Natural killer cell treated with Interleukin-12 subunit alpha and Interleukin-12 subunit beta and Interleukin-15 and Interleukin-18, amount 100 ng/mL, for 72 hours (primary cell): ENCODE measurements around the gene DDI2. TPM values are rescaled to one million over a fixed set of nuclear protein-coding genes. Genes with fewer than 3 reads are reported as not detected.
A peak's percentile ranks its signal among the peaks of the same experiment; 100 is the strongest.

Source experiments
- ATAC-seq, 2 donors: fragments of 150-1000 bp; cut with Tn5 transposase in 1 of 2; sonication (Bioruptor Pico), chemical (Tn5 transposase) in 1 of 2; 2 replicates each; pipeline ENCODE4 v1.10.0; 2021
- DNase-seq: peaks from one replicate; pipeline ENCODE4 v3.0.0; 2022; ENCODE audit warnings: low spot score
- H3K27ac Mint-ChIP-seq, 2 donors: 1 replicate in 1 of 2; 2 replicates in 1 of 2; pipeline ENCODE4 v1.8.0; 2022; ENCODE audit warnings: mixed read lengths in 2 of 2, mild to moderate bottlenecking in 1 of 2, moderate library complexity in 1 of 2
- H3K27me3 Mint-ChIP-seq, 2 donors: 1 replicate in 1 of 2; 2 replicates in 1 of 2; pipeline ENCODE4 v1.8.0; 2022; ENCODE audit warnings: mixed read lengths in 2 of 2
- H3K36me3 Mint-ChIP-seq: one replicate; pipeline ENCODE4 v1.8.0; 2022; ENCODE audit warnings: mixed read lengths
- H3K4me1 Mint-ChIP-seq, 2 donors: 1 replicate in 1 of 2; 2 replicates in 1 of 2; pipeline ENCODE4 v1.8.0; 2022; ENCODE audit warnings: low read depth in 2 of 2, mixed read lengths in 2 of 2, mild to moderate bottlenecking in 1 of 2
- H3K4me3 Mint-ChIP-seq: one replicate; pipeline ENCODE4 v1.8.0; 2022; ENCODE audit warnings: mixed read lengths
- H3K9me3 Mint-ChIP-seq: 2 replicates; pipeline ENCODE4 v1.8.0; 2022; ENCODE audit warnings: mixed read lengths
- total RNA-seq, 2 donors: library from RNA; stranded (reverse); gene quantifications; one replicate each; pipeline ENCODE4 v1.2.3, GENCODE V29; 2022

DDI2 gene
- total RNA-seq, 2 donors from 2014 or later: 35.0 to 55.4 TPM

GRCh38 chr1:15667362-15667761 is 50.1 kb downstream of the DDI2 start:
- no peaks in the 10 kb centered on the region for H3K36me3 Mint-ChIP-seq
- H3K4me3 Mint-ChIP-seq: no peak overlapping the region
- no peak for DNase-seq
- H3K9me3 Mint-ChIP-seq: no peaks in the 10 kb centered on the region
- H3K4me1 Mint-ChIP-seq: peaks cover 0 to 2% of the 10 kb centered on the region in 2 donors
- H3K27me3 Mint-ChIP-seq: no peaks in the 10 kb centered on the region
- ATAC-seq: no peak
- no peak overlapping the region for H3K27ac Mint-ChIP-seq

- Mint-ChIP-seq H3K9me3 (no peaks in the 10 kb centered on the region), H3K36me3 (no peaks in the 10 kb centered on the region), H3K27ac (no peak overlapping the region), H3K27me3 (no peaks in the 10 kb centered on the region), H3K4me3 (no peak overlapping the region), H3K4me1 (peaks cover 0 to 2% of the 10 kb centered on the region in 2 donors)
- no peak for ATAC-seq
- DNase-seq: no peak
Measured at GRCh38 chr1:15668089-15668754, 51.0 kb downstream of the DDI2 start.

DNA sequence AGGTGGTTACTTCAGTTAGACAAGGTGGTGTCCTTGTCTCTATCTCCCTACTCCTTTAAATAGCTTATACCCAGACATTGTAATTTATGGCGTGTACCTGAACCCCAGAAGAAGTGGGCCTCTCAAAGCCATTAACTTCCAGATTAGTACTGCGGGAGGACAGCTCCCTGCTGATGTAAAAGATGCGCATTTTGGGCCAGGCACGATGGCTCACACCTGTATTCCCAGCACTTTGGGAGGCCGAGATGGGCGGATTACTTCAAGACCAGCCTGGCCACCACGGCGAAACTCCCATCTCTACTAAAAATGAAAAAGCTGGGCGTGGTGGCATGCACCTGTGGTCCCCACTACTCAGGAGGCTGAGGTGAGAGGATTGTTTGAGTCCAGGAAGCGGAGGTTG is 51.8 kb downstream of the DDI2 start:
- DNase-seq (no peak), ATAC-seq (no peak)
- Mint-ChIP-seq H3K36me3 (no peaks in the 10 kb centered on the region), H3K9me3 (no peaks in the 10 kb centered on the region), H3K4me1 (peaks cover 0 to 2% of the 10 kb centered on the region in 2 donors), H3K4me3 (no peak overlapping the region), H3K27me3 (no peaks in the 10 kb centered on the region), H3K27ac (no peak overlapping the region)

- no peak for DNase-seq
- Mint-ChIP-seq H3K9me3 (no peaks in the 10 kb centered on the region), H3K4me3 (no peak overlapping the region), H3K4me1 (peaks cover 0 to 2% of the 10 kb centered on the region in 2 donors), H3K27me3 (no peaks in the 10 kb centered on the region), H3K36me3 (no peaks in the 10 kb centered on the region), H3K27ac (no peak overlapping the region)
- no peak for ATAC-seq
Measured at GRCh38 chr1:15669864-15670263, 52.6 kb downstream of the DDI2 start.

DNA sequence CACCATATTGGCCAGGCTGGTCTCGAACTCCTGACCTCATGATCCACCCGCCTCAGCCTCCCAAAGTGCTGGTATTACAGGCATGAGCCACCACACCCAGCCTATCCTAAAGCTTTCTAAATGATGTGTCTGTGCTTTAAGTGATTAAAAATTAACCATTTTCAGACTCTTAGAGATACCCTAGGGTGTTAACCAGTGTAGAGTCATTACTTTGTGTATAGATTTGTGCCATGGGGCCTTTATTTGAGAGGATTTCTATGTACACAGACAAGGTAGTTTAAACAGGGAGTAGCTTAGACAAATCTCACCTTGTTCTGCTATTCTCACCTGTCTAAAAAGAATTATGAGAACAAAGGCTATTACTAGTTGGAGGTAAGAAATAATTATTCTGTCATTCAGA is 54.2 kb downstream of the DDI2 start:
- no peaks in the 10 kb centered on the region for H3K36me3 Mint-ChIP-seq
- no peaks in the 10 kb centered on the region for H3K9me3 Mint-ChIP-seq

GRCh38 chr1:15674386-15675159 is 57.3 kb downstream of the DDI2 start:
- H3K9me3 Mint-ChIP-seq: no peaks in the 10 kb centered on the region
- H3K4me3 Mint-ChIP-seq: no peak overlapping the region
- H3K36me3 Mint-ChIP-seq: no peaks in the 10 kb centered on the region
- H3K27me3 Mint-ChIP-seq: peaks cover 7 to 8% of the 10 kb centered on the region in 2 donors
- no peak overlapping the region for H3K27ac Mint-ChIP-seq
- no peak for ATAC-seq
- no peak for DNase-seq
- no peaks in the 10 kb centered on the region for H3K4me1 Mint-ChIP-seq

More for the DNA sequence above, 54.2 kb downstream of the DDI2 start:
- Mint-ChIP-seq H3K4me3 (no peak overlapping the region), H3K4me1 (peaks cover 0 to 1% of the 10 kb centered on the region in 2 donors), H3K27ac (no peak overlapping the region), H3K27me3 (peaks cover 4 to 8% of the 10 kb centered on the region in 2 donors)
- DNase-seq (no peak), ATAC-seq (no peak)

- no peak for ATAC-seq
- H3K27me3 Mint-ChIP-seq: peaks cover 8% of the 10 kb centered on the region in 2 donors
- H3K4me1 Mint-ChIP-seq: peaks cover 0 to 2% of the 10 kb centered on the region in 2 donors
- no peak overlapping the region for H3K27ac Mint-ChIP-seq
- no peak overlapping the region for H3K4me3 Mint-ChIP-seq
- H3K9me3 Mint-ChIP-seq: no peaks in the 10 kb centered on the region
- DNase-seq: no peak
- H3K36me3 Mint-ChIP-seq: no peaks in the 10 kb centered on the region
Measured at GRCh38 chr1:15676010-15676409, 58.8 kb downstream of the DDI2 start.

DNA sequence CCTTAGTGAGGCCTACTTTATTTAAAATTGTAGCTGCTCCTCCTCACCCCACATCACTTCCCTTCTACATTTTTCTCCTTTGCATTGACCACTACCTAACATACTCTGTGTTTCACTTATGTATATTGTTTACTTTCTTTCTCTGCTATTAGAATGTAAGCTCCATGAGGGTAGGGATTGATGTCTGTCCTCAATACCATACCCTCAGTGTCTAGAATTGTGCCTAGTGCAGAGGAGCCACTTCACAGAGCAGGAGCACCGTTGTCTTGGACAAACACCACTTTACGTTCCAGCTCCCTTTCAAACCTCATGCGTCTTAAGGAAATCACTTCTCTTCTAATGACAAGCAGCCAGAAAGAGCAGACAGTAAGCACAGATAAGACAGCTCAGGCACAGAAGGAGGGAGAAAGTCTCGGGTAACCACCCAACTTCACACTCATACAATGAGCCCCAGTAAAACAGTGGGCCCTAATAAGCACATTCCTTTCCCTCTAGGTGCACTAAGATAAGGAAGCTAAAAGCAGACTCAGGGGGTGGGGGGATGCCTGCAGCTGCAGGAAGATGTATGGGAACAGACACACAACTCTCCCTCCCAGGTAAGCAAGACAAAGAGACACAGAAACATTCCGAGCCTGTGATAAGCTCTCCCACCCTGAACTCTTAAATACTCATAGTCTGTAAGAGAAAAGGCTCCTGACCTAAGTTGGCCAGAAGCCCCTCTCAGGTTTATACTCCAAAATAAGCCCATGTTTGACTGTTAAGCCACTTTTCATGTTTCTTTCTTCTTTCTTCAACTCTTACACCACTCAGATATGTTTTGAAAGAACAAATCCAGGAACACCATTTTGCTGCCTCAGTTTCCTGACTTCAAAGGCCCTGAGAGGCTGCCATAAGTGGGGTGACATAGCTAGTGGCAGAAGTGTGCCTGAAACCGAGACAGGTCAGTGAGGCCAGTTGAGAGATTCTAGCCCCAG is 59.7 kb downstream of the DDI2 start:
- peaks cover 8% of the 10 kb centered on the region in 2 donors for H3K27me3 Mint-ChIP-seq
- H3K36me3 Mint-ChIP-seq: no peaks in the 10 kb centered on the region
- peak overlapping the region in 1 of 2 donors; percentile 7 for H3K27ac Mint-ChIP-seq
- H3K9me3 Mint-ChIP-seq: no peaks in the 10 kb centered on the region
- no peak for ATAC-seq
- DNase-seq: no peak
- no peak overlapping the region for H3K4me3 Mint-ChIP-seq
- H3K4me1 Mint-ChIP-seq: peaks cover 0 to 6% of the 10 kb centered on the region in 2 donors

DNA sequence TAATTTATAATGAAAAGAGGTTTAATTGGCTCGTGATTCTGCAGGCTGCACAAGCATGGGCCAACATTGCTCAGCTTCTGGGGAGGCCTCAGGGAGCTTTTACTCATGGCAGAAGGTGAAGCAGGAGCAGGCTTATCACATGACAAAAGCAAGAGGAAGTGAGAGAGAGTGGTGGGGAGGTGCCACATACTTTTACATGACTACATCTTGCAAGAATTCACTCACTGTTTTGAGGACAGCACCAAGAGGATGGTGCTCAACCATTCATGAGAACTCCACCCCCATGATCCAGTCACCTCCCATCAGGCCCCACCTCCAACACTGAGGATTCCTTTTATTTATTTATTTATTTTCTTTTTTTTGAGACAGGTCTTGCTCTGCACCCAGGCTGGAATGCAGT is 61.3 kb downstream of the DDI2 start:
- peaks cover 8% of the 10 kb centered on the region in 2 donors for H3K27me3 Mint-ChIP-seq
- no peak overlapping the region for H3K27ac Mint-ChIP-seq
- no peaks in the 10 kb centered on the region for H3K9me3 Mint-ChIP-seq
- H3K4me3 Mint-ChIP-seq: no peak overlapping the region
- no peak for DNase-seq
- peaks cover 6 to 10% of the 10 kb centered on the region in 2 donors for H3K4me1 Mint-ChIP-seq
- no peaks in the 10 kb centered on the region for H3K36me3 Mint-ChIP-seq
- ATAC-seq: peak in 1 of 2 donors; percentile 50

GRCh38 chr1:15680131-15680530 is 62.9 kb downstream of the DDI2 start:
- Mint-ChIP-seq H3K4me1 (peaks cover 8 to 14% of the 10 kb centered on the region in 2 donors), H3K27me3 (peaks cover 8% of the 10 kb centered on the region in 2 donors), H3K36me3 (no peaks in the 10 kb centered on the region), H3K27ac (no peak overlapping the region), H3K9me3 (no peaks in the 10 kb centered on the region), H3K4me3 (no peak overlapping the region)
- DNase-seq (no peak), ATAC-seq (no peak)

GRCh38 chr1:15680561-15681348 is 63.5 kb downstream of the DDI2 start:
- no peak overlapping the region for H3K4me3 Mint-ChIP-seq
- H3K4me1 Mint-ChIP-seq: peaks cover 15 to 17% of the 10 kb centered on the region in 2 donors
- peak overlapping the region in 1 of 2 donors; percentile 42 for H3K27ac Mint-ChIP-seq
- no peak for DNase-seq
- H3K9me3 Mint-ChIP-seq: no peaks in the 10 kb centered on the region
- ATAC-seq: peak in 1 of 2 donors; percentile 53
- H3K36me3 Mint-ChIP-seq: no peaks in the 10 kb centered on the region
- peaks cover 4 to 8% of the 10 kb centered on the region in 2 donors for H3K27me3 Mint-ChIP-seq

- peaks cover 0 to 4% of the 10 kb centered on the region in 2 donors for H3K27me3 Mint-ChIP-seq
- H3K4me3 Mint-ChIP-seq: no peak overlapping the region
- H3K4me1 Mint-ChIP-seq: peaks cover 18 to 19% of the 10 kb centered on the region in 2 donors
- ATAC-seq (no peak), DNase-seq (no peak)
- no peaks in the 10 kb centered on the region for H3K36me3 Mint-ChIP-seq
- peak overlapping the region; percentile 77 to 89 for H3K27ac Mint-ChIP-seq
- H3K9me3 Mint-ChIP-seq: no peaks in the 10 kb centered on the region
Measured at GRCh38 chr1:15681349-15682292, 64.4 kb downstream of the DDI2 start.
